ENCODE measurements around the gene GALNT16. TPM values are rescaled to one million over a fixed set of nuclear protein-coding genes. Genes with fewer than 3 reads are reported as not detected.
"Not testable (repeated sequence)": the region's sequence is repeated elsewhere in the genome, so short reads cannot be mapped to it uniquely, and the experiment has no call there.

Gene GALNT16
- total RNA-seq, 4 donors from 2014 or later = 2.1 to 4.6 (median 3.4) TPM

GRCh38 chr14:69270097-69270496 lies 10.1 kb downstream of the GALNT16 start:
- Histone ChIP-seq H3K9me3 (no peaks in the 10 kb centered on the region), H3K27me3 (no peaks in the 10 kb centered on the region), H3K27ac (no peak overlapping the region), H3K4me1 (no peaks in the 10 kb centered on the region), H3K4me3 (no peak overlapping the region), H3K36me3 (no peaks in the 10 kb centered on the region)
- WGBS = 81% methylated on average over 9 of the region's 10 CpGs
- no peak for TF ChIP-seq POLR2AphosphoS5 (IDR thresholded peaks at IDR 0.05)
- TF ChIP-seq EP300 (IDR thresholded peaks at IDR 0.05) = no peak
- TF ChIP-seq POLR2A (IDR thresholded peaks at IDR 0.05) = no peak
- TF ChIP-seq CTCF (IDR thresholded peaks at IDR 0.05) = no peak
- no peak for DNase-seq (ENCODE audit: low spot score in 2 of 2)

- Histone ChIP-seq H3K4me3 (no peak overlapping the region), H3K27ac (no peak overlapping the region), H3K36me3 (no peaks in the 10 kb centered on the region), H3K9me3 (no peaks in the 10 kb centered on the region), H3K4me1 (no peaks in the 10 kb centered on the region), H3K27me3 (no peaks in the 10 kb centered on the region)
- no peak for TF ChIP-seq POLR2A (IDR thresholded peaks at IDR 0.05)
- no peak for TF ChIP-seq POLR2AphosphoS5 (IDR thresholded peaks at IDR 0.05)
- TF ChIP-seq CTCF (IDR thresholded peaks at IDR 0.05) = no peak
- no peak for TF ChIP-seq EP300 (IDR thresholded peaks at IDR 0.05)
- WGBS = 85% methylated on average over 21 of the region's 21 CpGs
- DNase-seq (ENCODE audit: low spot score in 2 of 2) = no peak
Observed at GRCh38 chr14:69270795-69271708, 11.1 kb downstream of the GALNT16 start.

- no peak overlapping the region for H3K27ac ChIP-seq
- no peaks in the 10 kb centered on the region for H3K27me3 ChIP-seq
- no peaks in the 10 kb centered on the region for H3K4me1 ChIP-seq
- no peak for DNase-seq (ENCODE audit: low spot score in 2 of 2)
- no peaks in the 10 kb centered on the region for H3K36me3 ChIP-seq
- no peaks in the 10 kb centered on the region for H3K9me3 ChIP-seq
- 44% methylated on average over 2 of the region's 2 CpGs for WGBS
- H3K4me3 ChIP-seq = no peak overlapping the region
- TF ChIP-seq POLR2A (IDR thresholded peaks at IDR 0.05) (no peak), CTCF (IDR thresholded peaks at IDR 0.05) (no peak), POLR2AphosphoS5 (IDR thresholded peaks at IDR 0.05) (no peak), EP300 (IDR thresholded peaks at IDR 0.05) (no peak)
Observed at GRCh38 chr14:69274321-69274720, 14.4 kb downstream of the GALNT16 start.

GRCh38 chr14:69275331-69275730 lies 15.4 kb downstream of the GALNT16 start:
- no peaks in the 10 kb centered on the region for H3K27me3 ChIP-seq
- TF ChIP-seq POLR2A (IDR thresholded peaks at IDR 0.05) (no peak), POLR2AphosphoS5 (IDR thresholded peaks at IDR 0.05) (no peak), CTCF (IDR thresholded peaks at IDR 0.05) (no peak), EP300 (IDR thresholded peaks at IDR 0.05) (no peak)
- no peak overlapping the region for H3K4me3 ChIP-seq
- H3K36me3 ChIP-seq = no peaks in the 10 kb centered on the region
- H3K9me3 ChIP-seq = no peaks in the 10 kb centered on the region
- H3K4me1 ChIP-seq = no peaks in the 10 kb centered on the region
- no peak overlapping the region for H3K27ac ChIP-seq
- no peak for DNase-seq (ENCODE audit: low spot score in 2 of 2)
- 93% methylated on average over 2 of the region's 2 CpGs for WGBS

GRCh38 chr14:69277356-69277755 lies 17.4 kb downstream of the GALNT16 start:
- not testable (repeated sequence) for DNase-seq (ENCODE audit: low spot score in 2 of 2); H3K27ac ChIP-seq; H3K36me3 ChIP-seq; H3K4me3 ChIP-seq; H3K4me1 ChIP-seq; H3K9me3 ChIP-seq; H3K27me3 ChIP-seq
- 97% methylated on average over 3 of the region's 3 CpGs for WGBS

Data from suprapubic skin (tissue), 4 donors.